Measurements from ENCODE around the gene CHP1.

DNA sequence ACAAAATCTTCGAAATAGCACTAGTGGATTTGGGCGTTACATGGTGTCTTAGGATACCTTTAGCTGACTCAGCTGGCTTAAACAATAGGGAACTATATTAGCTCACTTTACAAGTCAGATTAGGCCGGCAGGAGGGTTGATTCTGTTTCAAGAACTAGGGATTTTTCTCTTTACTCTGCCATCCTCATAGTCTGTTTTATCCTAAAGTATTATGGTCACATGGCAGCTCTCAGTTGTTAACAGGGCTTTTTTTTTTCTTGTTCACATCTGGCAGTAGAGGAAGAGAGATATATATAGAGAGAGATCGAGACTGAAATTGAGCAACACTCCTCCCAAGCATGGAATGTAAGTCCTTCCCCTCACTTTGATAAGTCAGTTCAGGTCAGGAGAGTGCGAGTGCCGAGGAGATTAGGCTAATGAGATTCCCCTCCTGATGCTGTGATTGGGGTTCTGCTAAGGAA lies 32.9 kb downstream of the CHP1 start:
- no peak for TF ChIP-seq EGR1 (conservative IDR thresholded peaks at IDR 0.05)
- TF ChIP-seq NELFE (IDR thresholded peaks at IDR 0.05; ENCODE audit: insufficient read depth, insufficient read length): no peak
- TF ChIP-seq, protein P1, sequence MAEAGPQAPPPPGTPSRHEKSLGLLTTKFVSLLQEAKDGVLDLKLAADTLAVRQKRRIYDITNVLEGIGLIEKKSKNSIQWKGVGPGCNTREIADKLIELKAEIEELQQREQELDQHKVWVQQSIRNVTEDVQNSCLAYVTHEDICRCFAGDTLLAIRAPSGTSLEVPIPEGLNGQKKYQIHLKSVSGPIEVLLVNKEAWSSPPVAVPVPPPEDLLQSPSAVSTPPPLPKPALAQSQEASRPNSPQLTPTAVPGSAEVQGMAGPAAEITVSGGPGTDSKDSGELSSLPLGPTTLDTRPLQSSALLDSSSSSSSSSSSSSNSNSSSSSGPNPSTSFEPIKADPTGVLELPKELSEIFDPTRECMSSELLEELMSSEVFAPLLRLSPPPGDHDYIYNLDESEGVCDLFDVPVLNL (CRISPR knock-in tag; IDR thresholded peaks at IDR 0.05; ENCODE audit: low read depth): no peak
- TF ChIP-seq SREBF2 (CRISPR knock-in tag; IDR thresholded peaks at IDR 0.05): no peak
- TF ChIP-seq, protein P2, sequence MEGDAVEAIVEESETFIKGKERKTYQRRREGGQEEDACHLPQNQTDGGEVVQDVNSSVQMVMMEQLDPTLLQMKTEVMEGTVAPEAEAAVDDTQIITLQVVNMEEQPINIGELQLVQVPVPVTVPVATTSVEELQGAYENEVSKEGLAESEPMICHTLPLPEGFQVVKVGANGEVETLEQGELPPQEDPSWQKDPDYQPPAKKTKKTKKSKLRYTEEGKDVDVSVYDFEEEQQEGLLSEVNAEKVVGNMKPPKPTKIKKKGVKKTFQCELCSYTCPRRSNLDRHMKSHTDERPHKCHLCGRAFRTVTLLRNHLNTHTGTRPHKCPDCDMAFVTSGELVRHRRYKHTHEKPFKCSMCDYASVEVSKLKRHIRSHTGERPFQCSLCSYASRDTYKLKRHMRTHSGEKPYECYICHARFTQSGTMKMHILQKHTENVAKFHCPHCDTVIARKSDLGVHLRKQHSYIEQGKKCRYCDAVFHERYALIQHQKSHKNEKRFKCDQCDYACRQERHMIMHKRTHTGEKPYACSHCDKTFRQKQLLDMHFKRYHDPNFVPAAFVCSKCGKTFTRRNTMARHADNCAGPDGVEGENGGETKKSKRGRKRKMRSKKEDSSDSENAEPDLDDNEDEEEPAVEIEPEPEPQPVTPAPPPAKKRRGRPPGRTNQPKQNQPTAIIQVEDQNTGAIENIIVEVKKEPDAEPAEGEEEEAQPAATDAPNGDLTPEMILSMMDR (IDR thresholded peaks at IDR 0.05 in 2 of 3, conservative IDR thresholded peaks at IDR 0.05 in 1 of 3; ENCODE audit: insufficient read depth in 2 of 3, low read depth in 1 of 3, low read length in 3 of 3): no peak
- no peak for TF ChIP-seq NR1H2 (CRISPR knock-in tag; IDR thresholded peaks at IDR 0.05)
- TF ChIP-seq KDM1A (IDR thresholded peaks at IDR 0.05): no peak

All from K562 (cell line).